Gastroesophageal sphincter (tissue), 4 donors: ENCODE data around the gene OR7A5. TPM values are rescaled to one million over a fixed set of nuclear protein-coding genes. Genes with fewer than 3 reads are reported as not detected.
"Not testable (repeated sequence)": the region's sequence is repeated elsewhere in the genome, so short reads cannot be mapped to it uniquely, and the experiment has no call there.

Source experiments
- ATAC-seq: fragments of 150-250 bp; one replicate; pipeline ENCODE4 v1.9.1; 2016; ENCODE audit warnings: mild to moderate bottlenecking, moderate library complexity
- H3K27ac ChIP-seq, 4 donors: fragments of 200-600 bp; sonication (generic) in 3 of 4; 1 replicate in 3 of 4; 2 replicates in 1 of 4; pipeline ENCODE4 v1.5.1; 2016 to 2019
- H3K27me3 ChIP-seq: fragments of 200-600 bp; sonication (generic); one replicate; pipeline ENCODE4 v1.5.1; 2019
- H3K36me3 ChIP-seq, 2 donors: fragments of 200-600 bp; sonication (generic); one replicate each; pipeline ENCODE4 v1.5.1; 2019; ENCODE audit warnings: control low read depth in 1 of 2
- H3K4me1 ChIP-seq, 3 donors: fragments of 200-600 bp; sonication (generic); 1 replicate in 2 of 3; 2 replicates in 1 of 3; pipeline ENCODE4 v1.5.1; 2016 to 2019; ENCODE audit warnings: control low read depth in 2 of 3
- H3K4me3 ChIP-seq, 2 donors: fragments of 200-600 bp; sonication (generic); one replicate each; pipeline ENCODE4 v1.5.1; 2019; ENCODE audit warnings: mild to moderate bottlenecking in 1 of 2, moderate library complexity in 1 of 2
- H3K9me3 ChIP-seq, 3 donors: fragments of 200-600 bp; sonication (generic); one replicate each; pipeline ENCODE4 v1.5.1; 2017 to 2019; ENCODE audit warnings: control low read depth in 2 of 3
- EP300 ChIP-seq: sonication (generic); formaldehyde crosslinking; IDR thresholded peaks from one replicate; pipeline ENCODE4 v1.6.1; 2017; ENCODE audit warnings: antibody characterized with exemption, mild to moderate bottlenecking
- POLR2A ChIP-seq, 2 donors: fragments of 450-650 bp; IDR thresholded peaks; one replicate each; pipeline ENCODE4 v1.6.1; 2017; ENCODE audit warnings: antibody characterized with exemption in 2 of 2, mild to moderate bottlenecking in 2 of 2, moderate library complexity in 1 of 2
- POLR2AphosphoS5 ChIP-seq: sonication (generic); formaldehyde crosslinking; IDR thresholded peaks from one replicate; pipeline ENCODE4 v1.6.1; 2017; ENCODE audit warnings: antibody characterized with exemption
- WGBS, 2 donors: methylation state at CpG; one replicate each; pipeline ENCODE4 v1.1.5; 2018; ENCODE audit warnings: low coverage in 1 of 2; 5-methylcytosine and 5-hydroxymethylcytosine counted together
- total RNA-seq, 4 donors: library from RNA; depleted of rRNA; stranded (reverse); fragments of >200 nt; gene quantifications; one replicate each; pipeline ENCODE4 v1.1.0, GENCODE V29; 2016
- TF ChIP-seq, protein P1 (sequence below), 4 experiments: fragments of 200-600 bp in 2 of 4; fragments of 450-650 bp in 2 of 4; sonication (generic) in 1 of 4; IDR thresholded peaks; one replicate each; pipeline ENCODE4 v1.5.1; 2017 to 2019; ENCODE audit warnings: antibody characterized with exemption in 4 of 4, mild to moderate bottlenecking in 2 of 4, moderate library complexity in 2 of 4

OR7A5 gene
- total RNA-seq, 4 donors from 2014 or later = not detected

DNA sequence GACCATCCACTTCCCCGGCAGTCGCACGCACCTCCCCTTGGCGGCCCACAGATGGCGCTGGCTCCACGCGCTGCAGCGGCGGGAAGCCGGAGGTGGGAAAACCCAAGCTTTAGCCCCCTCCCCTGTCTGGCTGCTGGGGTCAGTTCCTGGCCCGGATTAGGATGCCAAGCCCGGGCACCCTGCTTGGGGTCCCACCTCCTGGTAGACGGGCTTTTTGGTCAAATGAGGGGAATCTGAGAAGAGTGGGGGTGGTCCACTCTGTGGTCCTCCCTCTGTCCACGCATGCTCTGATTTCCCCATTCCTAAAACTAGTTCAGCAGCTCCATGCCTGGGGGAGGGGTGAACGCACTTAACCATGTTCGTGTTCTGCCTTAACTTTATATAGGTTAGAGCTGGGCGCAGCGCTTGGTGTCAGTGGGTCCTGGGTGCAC lies 48.5 kb downstream of the OR7A5 start:
- no peaks in the 10 kb centered on the region for H3K36me3 ChIP-seq
- WGBS, 2 donors = 0 to 17% methylated on average over 1 to 6 of the region's 18 CpGs
- TF ChIP-seq EP300 = no peak
- TF ChIP-seq, protein P1, sequence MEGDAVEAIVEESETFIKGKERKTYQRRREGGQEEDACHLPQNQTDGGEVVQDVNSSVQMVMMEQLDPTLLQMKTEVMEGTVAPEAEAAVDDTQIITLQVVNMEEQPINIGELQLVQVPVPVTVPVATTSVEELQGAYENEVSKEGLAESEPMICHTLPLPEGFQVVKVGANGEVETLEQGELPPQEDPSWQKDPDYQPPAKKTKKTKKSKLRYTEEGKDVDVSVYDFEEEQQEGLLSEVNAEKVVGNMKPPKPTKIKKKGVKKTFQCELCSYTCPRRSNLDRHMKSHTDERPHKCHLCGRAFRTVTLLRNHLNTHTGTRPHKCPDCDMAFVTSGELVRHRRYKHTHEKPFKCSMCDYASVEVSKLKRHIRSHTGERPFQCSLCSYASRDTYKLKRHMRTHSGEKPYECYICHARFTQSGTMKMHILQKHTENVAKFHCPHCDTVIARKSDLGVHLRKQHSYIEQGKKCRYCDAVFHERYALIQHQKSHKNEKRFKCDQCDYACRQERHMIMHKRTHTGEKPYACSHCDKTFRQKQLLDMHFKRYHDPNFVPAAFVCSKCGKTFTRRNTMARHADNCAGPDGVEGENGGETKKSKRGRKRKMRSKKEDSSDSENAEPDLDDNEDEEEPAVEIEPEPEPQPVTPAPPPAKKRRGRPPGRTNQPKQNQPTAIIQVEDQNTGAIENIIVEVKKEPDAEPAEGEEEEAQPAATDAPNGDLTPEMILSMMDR (IDR thresholded peaks at IDR 0.05) = peak in 2 of 4 experiments; percentile 18 to 51
- ATAC-seq = no peak
- H3K4me3 ChIP-seq = no peak overlapping the region
- peaks cover 39% of the 10 kb centered on the region for H3K27me3 ChIP-seq
- no peaks in the 10 kb centered on the region for H3K4me1 ChIP-seq
- no peak overlapping the region for H3K27ac ChIP-seq
- H3K9me3 ChIP-seq = peaks cover 0 to 9% (median 0%) of the 10 kb centered on the region in 3 donors

DNA sequence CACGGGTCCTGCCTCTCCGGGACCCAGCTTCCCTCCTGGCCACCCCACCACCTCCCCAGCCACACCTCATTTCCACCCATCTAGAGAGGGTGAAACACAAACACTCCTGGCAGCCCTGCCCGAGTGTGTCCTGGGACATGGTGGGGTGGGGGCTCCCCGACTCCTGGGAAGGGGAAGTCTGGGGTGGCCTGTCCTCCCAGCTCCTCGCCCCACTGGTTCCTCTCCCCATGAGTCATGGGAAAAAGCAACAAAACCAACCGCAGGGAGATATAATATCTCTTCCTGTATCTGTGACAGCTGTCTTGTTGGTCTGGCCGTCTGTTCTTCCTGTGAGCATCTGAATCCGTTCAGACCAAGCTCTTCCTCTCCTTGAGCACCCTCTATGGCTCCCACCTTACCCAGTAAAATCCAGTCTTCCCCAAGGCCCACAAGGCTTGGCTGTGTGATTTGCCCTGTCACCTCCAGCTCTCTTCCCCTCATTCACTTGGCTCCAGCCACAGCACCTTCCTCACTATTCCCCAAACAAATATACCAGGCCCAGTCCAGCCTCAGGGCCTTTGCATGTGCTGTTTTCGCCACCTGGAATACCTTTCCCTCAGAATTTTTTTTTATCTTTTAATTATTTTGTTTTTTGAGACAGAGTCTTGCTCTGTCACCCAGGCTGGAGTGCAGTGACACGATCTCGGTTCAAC lies 49.7 kb downstream of the OR7A5 start:
- not testable (repeated sequence) for H3K4me1 ChIP-seq, H3K27ac ChIP-seq, H3K9me3 ChIP-seq, H3K36me3 ChIP-seq, H3K4me3 ChIP-seq
- WGBS, 2 donors = 33 to 66% methylated on average over 3 to 8 of the region's 11 CpGs
- peaks cover 43% of the 10 kb centered on the region for H3K27me3 ChIP-seq
- peak; percentile 76 for ATAC-seq

DNA sequence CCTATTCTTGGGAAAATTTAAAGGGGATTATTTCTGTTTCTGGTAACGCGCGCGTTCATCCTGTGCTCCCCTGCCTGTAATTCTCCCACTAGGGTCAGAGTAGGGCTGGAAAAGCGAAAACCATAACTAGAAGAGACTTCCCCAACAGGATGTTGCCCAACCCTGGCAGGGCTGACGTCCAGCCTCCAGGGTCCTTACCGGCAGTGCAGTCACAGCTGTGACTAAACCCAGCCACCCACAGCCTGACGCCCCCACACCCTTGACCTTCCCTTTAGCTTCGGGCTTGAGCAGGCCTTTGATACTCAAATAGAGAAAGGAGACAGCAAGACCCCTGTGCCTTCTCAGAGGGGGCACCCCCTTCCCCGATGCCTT lies 50.3 kb downstream of the OR7A5 start:
- peaks cover 43% of the 10 kb centered on the region for H3K27me3 ChIP-seq
- not testable (repeated sequence) for H3K4me3 ChIP-seq, H3K36me3 ChIP-seq, H3K9me3 ChIP-seq, H3K4me1 ChIP-seq, H3K27ac ChIP-seq
- 37 to 64% methylated on average over 4 to 7 of the region's 10 CpGs for WGBS, 2 donors
- peak; percentile 72 for ATAC-seq

DNA sequence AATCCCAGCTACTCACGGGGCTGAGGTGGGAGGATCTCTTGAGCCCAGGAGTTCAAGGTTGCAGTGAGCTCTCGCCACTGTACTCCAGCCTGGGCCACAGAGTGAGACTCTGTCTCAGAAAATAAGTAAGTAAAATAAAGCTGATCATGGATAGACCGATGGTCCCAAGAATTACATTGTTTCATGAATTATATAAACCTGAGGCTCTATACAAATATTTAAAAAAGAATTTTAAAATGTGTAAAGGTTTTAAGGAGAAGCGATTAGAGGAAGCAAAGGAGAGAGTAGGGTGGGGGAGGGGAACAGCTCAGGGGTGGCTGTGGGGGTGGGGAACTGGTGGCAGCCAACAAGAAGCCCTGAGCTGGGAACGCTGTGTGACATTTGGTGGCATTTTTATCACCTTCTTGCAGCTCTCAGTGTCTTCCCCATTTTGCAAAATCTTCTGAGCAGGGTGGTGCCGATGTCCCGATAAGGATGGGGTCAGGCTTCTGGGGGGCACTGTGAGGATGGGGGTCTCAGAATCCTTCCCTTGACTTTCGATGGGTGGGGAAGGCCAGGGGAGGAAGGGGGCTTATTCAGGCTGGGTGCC lies 51.5 kb downstream of the OR7A5 start:
- H3K27me3 ChIP-seq = peaks cover 55% of the 10 kb centered on the region
- not testable (repeated sequence) for H3K4me1 ChIP-seq, H3K9me3 ChIP-seq, H3K27ac ChIP-seq, ATAC-seq, H3K4me3 ChIP-seq, H3K36me3 ChIP-seq
- WGBS, 2 donors = 51 to 70% methylated on average over 3 to 4 of the region's 8 CpGs

DNA sequence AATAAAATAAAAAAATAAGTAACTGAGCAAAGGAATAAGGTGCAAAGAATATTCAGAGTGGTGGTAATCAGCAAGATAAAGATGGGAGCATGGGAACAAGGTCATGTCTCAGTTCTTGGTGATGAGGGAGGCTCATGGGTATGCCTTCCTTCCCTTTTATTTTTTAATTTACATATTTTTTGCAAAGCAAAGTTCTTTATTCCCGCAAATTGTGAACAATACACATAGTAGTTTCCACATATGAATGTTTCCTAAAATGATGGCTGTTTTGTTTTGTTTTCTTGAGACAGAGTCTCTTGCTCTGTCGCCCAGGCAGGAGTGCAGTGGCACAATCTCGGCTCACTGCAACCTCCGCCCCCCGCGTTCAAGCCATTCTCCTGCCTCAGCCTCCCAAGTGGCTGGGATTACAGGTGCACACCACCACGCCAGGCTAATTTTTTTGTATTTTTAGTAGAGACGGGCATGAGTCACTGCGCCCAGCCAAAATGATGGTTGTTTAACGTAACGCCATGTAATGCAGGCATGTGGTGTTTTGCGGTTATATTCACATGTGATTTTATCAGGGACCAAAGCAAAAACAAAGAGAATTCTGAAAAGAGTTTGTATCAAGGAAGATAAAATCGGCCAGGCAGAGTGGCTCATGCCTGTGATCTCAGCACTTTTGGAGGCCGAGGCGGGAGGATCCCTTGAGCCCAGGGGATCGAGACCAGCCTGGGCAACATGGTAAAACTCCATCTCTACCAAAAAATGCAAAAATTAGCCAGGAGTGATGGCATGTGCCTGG lies 52.2 kb downstream of the OR7A5 start:
- H3K4me1 ChIP-seq = no peaks in the 10 kb centered on the region
- no peak overlapping the region for H3K27ac ChIP-seq
- no peak overlapping the region for H3K4me3 ChIP-seq
- no peak for TF ChIP-seq POLR2A (IDR thresholded peaks at IDR 0.05)
- TF ChIP-seq, protein P1 (IDR thresholded peaks at IDR 0.05) = no peak
- TF ChIP-seq EP300 = no peak
- no peak for TF ChIP-seq POLR2AphosphoS5
- H3K36me3 ChIP-seq = no peaks in the 10 kb centered on the region
- peaks cover 56% of the 10 kb centered on the region for H3K27me3 ChIP-seq
- no peak for ATAC-seq
- H3K9me3 ChIP-seq = peaks cover 0 to 8% (median 0%) of the 10 kb centered on the region in 3 donors
- WGBS, 2 donors = 81 to 91% methylated on average over 15 to 16 of the region's 16 CpGs

DNA sequence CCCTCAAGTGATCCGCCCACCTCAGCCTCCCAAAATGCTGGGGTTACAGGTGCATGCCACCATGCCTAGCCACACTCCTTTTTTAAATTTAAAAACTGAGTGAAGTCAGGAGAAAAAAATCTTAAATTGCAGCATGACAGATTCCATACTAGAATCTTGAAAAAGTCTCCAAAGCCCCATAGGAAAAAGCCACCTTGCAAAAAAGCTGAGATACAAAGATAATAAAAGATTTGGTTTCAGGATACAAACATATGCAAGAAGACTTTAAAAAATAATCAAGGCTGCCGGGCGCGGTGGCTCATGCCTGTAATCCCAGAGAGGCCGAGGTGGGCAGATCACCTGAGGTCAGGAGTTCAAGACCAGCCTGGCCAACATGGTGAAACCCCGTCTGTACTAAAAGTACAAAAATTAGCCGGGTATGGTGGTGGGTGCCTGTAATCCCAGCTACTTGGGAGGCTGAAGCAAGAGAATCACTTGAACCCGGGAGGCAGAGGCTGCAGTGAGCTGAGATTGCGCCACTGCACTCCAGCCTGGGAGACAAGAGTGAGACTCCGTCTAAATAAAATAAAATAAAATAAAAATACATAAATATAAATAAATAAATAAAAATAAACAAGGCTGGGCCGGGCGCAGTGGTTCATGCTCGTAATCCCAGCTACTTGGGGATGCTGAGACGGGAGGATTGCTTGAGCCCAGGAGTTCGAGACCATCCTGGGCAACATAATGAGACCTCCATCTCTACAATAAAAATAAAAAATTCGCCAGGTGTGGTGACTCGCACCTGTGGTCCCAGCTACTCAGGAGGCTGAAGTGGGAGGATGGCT lies 53.1 kb downstream of the OR7A5 start:
- WGBS, 2 donors = 86 to 94% methylated on average over 8 to 16 of the region's 17 CpGs
- not testable (repeated sequence) for H3K27ac ChIP-seq, ATAC-seq, H3K9me3 ChIP-seq, H3K4me1 ChIP-seq, H3K4me3 ChIP-seq, H3K36me3 ChIP-seq
- peaks cover 62% of the 10 kb centered on the region for H3K27me3 ChIP-seq

DNA sequence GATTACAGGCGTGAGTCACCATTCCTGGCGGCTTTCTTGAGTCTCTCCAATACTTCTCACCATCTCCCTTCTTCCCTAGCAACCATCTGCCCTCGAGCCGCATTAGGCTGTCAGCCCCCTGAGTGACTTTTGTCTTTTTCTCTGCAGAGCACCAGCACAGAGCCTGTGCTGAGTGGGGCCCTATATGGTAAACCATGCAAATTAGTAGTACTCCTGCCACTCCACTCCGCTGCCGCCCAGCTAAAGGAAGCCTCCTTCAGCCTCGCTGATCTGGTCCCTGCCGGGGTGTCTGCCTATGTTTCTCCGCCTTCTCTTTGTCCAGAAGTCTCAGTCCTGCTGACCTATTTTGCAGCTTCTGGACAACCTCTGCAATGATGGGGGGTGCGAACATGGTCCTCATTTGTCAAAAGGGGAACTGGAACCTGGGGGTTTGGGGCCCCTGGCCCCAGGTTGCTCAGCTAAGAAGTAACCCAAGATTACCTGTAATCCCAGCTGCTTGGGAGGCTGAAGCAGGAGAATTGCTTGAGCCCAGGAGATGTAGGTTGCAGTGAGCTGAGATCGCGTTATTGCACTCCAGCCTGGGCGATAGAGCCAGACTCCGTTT lies 54.3 kb downstream of the OR7A5 start:
- 59 to 70% methylated on average over 2 to 8 of the region's 14 CpGs for WGBS, 2 donors
- peaks cover 62% of the 10 kb centered on the region for H3K27me3 ChIP-seq
- not testable (repeated sequence) for H3K36me3 ChIP-seq, H3K4me1 ChIP-seq, H3K4me3 ChIP-seq, H3K27ac ChIP-seq, H3K9me3 ChIP-seq, ATAC-seq
